ENCODE data around the gene USP19.

Gene USP19

GRCh38 chr3:49098429-49098828, 22.2 kb downstream of the USP19 start:
- DNase-seq, result no peak

GRCh38 chr3:49093853-49094767, 26.5 kb downstream of the USP19 start, which contains the start of gene QRICH1:
QRICH1 (minus strand) TSS chr3:49094071; CDS start chr3:49077017, 17,054 bp downstream.
- peak; percentile 98 to 99 for DNase-seq

- DNase-seq, result peak; percentile 61 to 66
These were observed 27.4 kb downstream of the USP19 start for GRCh38 chr3:49092938-49093852.

GRCh38 chr3:49081429-49081828, 39.2 kb downstream of the USP19 start:
- no peak for DNase-seq

- DNase-seq, result no peak
These were observed 41.4 kb downstream of the USP19 start for GRCh38 chr3:49079270-49079669.

GRCh38 chr3:49076646-49077045, 44.0 kb downstream of the USP19 start:
- DNase-seq, result no peak

GRCh38 chr3:49076116-49076515, 44.5 kb downstream of the USP19 start:
- no peak for DNase-seq
